PFSK-1 (cell line): ENCODE data around the gene SIGLEC7.

Source experiments
- FOXP2 ChIP-seq: optimal IDR thresholded peaks from 2 replicates; pipeline ENCODE3; 2011; ENCODE audit warnings: borderline replicate concordance, control low read depth, inconsistent platforms; ENCODE audit not compliant: insufficient read depth; ENCODE audit errors: extremely low read length, extremely low read depth
- POLR2AphosphoS5 ChIP-seq: IDR thresholded peaks from 2 replicates; pipeline ENCODE4 v1.6.1; 2012; ENCODE audit warnings: low read depth, mild to moderate bottlenecking, control low read depth, low read length, moderate library complexity
- REST ChIP-seq, 2 experiments: IDR thresholded peaks; 2 replicates each; pipeline versions ENCODE4 v1.6.1 to v1.8.0; 2011 to 2012; ENCODE audit warnings: low read depth in 2 of 2, low read length in 2 of 2, control low read depth in 1 of 2, inconsistent platforms in 1 of 2, mild to moderate bottlenecking in 1 of 2, moderate library complexity in 1 of 2; ENCODE audit not compliant: insufficient read depth in 1 of 2
- SIN3A ChIP-seq: IDR thresholded peaks from 2 replicates; pipeline ENCODE4 v1.6.1; 2012; ENCODE audit warnings: mild to moderate bottlenecking, low read length, moderate library complexity, borderline replicate concordance; ENCODE audit not compliant: insufficient read depth
- TAF1 ChIP-seq: IDR thresholded peaks from 2 replicates; pipeline ENCODE4 v1.6.1; 2012; ENCODE audit warnings: low read length, control low read depth, borderline replicate concordance; ENCODE audit not compliant: insufficient read depth

SIGLEC7 gene

GRCh38 chr19:51166846-51167490, 24.9 kb downstream of the SIGLEC7 start:
- TF ChIP-seq SIN3A: no peak

- TF ChIP-seq TAF1: no peak
- TF ChIP-seq FOXP2: no peak
- no peak for TF ChIP-seq REST (IDR thresholded peaks at IDR 0.05; ENCODE audit: insufficient read depth in 1 of 2, low read depth in 2 of 2, low read length in 2 of 2)
- TF ChIP-seq POLR2AphosphoS5: no peak
- TF ChIP-seq SIN3A: no peak
These were observed 26.6 kb downstream of the SIGLEC7 start for GRCh38 chr19:51168564-51169282.

GRCh38 chr19:51172223-51172622, 30.1 kb downstream of the SIGLEC7 start:
- TF ChIP-seq REST (IDR thresholded peaks at IDR 0.05; ENCODE audit: insufficient read depth in 1 of 2, low read depth in 2 of 2, low read length in 2 of 2) (no peak), SIN3A (no peak), FOXP2 (no peak), POLR2AphosphoS5 (no peak), TAF1 (no peak)

GRCh38 chr19:51173681-51174080, 31.6 kb downstream of the SIGLEC7 start:
- no peak for TF ChIP-seq TAF1
- TF ChIP-seq SIN3A: no peak
- TF ChIP-seq FOXP2: no peak
- no peak for TF ChIP-seq POLR2AphosphoS5
- no peak for TF ChIP-seq REST (IDR thresholded peaks at IDR 0.05; ENCODE audit: insufficient read depth in 1 of 2, low read depth in 2 of 2, low read length in 2 of 2)

GRCh38 chr19:51179256-51179655, 37.2 kb downstream of the SIGLEC7 start:
- no peak for TF ChIP-seq SIN3A

GRCh38 chr19:51181377-51181912, 39.3 kb downstream of the SIGLEC7 start:
- TF ChIP-seq TAF1: no peak
- TF ChIP-seq REST (IDR thresholded peaks at IDR 0.05; ENCODE audit: insufficient read depth in 1 of 2, low read depth in 2 of 2, low read length in 2 of 2): no peak
- no peak for TF ChIP-seq POLR2AphosphoS5
- TF ChIP-seq SIN3A: no peak
- no peak for TF ChIP-seq FOXP2
